Stimulated activated CD4-positive, alpha-beta T cell treated with anti-CD3 and anti-CD28 coated beads, Interleukin-1b, Interleukin-23, amount 100 ng/mL, for 4 hours (primary cell): ENCODE data around the gene UROS.

Experiments used
- DNase-seq, 2 donors: peaks; one replicate each; pipeline ENCODE4 v3.0.0-alpha.2; 2020; ENCODE audit warnings: low read depth in 2 of 2

The UROS gene

GRCh38 chr10:125788156-125789034 lies 34.7 kb downstream of the UROS start:
- no peak for DNase-seq

DNA sequence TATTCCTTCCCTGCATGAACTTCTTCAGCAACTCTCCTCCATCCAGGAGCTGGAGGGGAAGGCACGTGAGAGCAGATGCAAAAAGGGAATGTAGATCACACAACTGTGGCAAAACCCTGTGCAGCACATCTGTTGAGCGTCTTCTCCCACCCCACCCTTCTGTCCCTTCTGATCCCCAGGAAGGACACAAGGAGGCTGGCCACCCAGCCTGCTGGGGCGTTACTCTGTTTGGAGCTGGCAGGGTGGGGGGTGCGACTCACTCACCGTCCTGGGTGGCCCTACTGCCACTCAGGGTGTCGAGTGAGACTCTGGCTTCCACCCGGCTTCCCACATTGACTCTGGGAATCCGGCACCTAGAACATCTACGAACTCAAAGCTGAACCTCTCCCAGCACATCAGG lies 37.3 kb downstream of the UROS start:
- DNase-seq = no peak

DNA sequence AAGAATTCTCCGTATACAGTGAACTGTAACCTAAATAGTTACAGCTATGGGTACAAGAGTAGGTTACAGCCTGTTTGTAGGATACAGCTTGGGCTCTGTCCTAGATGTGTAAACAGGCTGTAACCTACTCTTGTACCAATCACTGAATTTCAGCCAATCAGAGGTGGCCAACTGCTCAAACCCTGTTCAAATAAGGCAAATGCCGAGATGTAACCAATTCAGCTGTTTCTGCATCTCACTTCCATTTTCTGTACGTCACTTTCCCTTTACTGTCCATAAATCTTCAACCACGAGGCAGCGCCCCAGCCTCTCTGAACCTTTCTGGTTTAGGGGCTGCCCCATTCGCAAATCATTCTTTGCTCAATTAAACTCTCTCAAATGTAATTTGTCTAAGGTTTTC lies 39.1 kb downstream of the UROS start:
- DNase-seq = no peak

GRCh38 chr10:125783408-125783807 lies 39.6 kb downstream of the UROS start:
- DNase-seq = no peak

- no peak for DNase-seq
These were observed 40.4 kb downstream of the UROS start for GRCh38 chr10:125782616-125783015.

- DNase-seq = no peak
These were observed 41.0 kb downstream of the UROS start for GRCh38 chr10:125782054-125782453.

DNA sequence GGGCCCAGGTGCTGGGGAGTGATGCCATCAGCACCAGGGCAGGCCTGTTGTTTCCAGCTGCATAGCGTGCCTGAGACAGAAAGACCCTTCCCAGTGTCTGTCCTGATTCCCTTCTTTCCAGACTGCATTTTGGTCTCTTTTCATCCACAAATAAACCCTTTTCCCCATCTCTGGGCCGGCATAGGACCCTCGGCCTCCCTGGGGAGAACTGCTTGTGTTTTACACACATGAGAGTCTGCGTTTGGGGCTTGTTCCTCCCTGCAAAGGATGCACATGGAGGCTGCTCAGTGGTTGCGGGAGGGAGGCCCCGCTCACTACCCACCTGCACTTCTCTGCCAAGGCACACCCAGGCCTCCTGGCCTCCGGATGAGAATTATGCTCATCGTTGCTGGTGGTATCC lies 41.7 kb downstream of the UROS start:
- DNase-seq = no peak

DNA sequence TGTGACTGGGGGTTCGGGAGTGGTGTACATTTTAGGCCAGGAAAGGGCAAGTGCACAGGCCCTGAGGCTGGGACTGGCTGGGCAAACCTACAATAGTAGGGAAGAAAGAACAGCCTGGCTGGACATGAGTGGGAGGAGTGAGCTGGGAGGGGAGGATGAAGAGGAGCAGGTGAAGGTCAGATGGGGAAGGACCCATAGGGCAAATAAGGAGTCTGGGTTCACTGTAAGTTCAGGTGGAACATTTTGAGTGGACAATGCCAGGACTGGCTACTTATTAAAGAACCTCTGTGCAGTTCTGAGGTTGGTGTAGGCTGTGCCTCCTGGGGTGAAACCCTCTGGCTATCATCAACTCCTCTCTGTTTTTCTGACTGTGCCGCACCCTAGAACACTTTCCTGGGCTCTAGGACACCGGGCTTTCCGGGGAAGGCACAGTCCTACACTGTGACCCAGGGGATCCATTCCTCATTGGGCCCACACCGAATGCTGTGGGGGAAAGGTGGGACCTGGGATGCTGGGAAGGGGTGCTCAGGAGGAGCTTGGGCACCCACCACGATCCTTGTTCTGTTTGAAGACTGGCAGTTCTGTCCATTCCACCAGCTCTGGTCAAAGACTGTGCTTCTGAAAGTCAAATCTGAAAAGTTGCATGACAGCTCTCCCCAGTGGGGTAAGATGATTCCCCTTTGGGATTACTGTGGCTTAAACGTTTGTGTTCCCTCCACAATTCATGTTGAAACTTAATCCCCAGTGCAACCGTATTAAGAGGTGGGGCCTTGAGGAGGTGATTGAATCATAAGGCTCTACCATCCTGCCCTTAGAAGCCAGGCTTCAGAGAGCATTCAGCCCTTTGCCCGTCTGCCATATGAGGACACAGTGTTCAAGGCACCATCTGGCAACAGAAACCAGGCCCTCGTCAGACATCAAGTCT lies 43.4 kb downstream of the UROS start:
- DNase-seq = no peak

DNA sequence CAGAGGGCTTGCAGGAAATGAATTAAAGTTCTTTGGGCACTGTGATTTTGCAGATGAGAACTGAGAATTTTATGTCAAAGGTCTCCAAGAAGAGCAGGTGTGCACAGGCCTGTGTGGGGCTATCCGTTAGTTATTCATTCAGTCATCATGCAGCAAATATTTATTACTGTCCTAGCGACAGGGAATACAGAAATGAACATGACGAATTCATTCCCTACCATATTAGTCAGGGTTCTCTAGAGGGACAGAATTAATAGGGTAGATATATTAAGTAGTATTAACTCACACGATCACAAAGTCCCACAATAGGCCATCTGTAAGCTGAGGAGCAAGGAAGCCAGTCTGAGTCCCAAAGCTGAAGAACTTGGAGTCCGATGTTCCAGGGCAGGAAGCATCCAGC lies 44.5 kb downstream of the UROS start:
- DNase-seq = no peak

DNA sequence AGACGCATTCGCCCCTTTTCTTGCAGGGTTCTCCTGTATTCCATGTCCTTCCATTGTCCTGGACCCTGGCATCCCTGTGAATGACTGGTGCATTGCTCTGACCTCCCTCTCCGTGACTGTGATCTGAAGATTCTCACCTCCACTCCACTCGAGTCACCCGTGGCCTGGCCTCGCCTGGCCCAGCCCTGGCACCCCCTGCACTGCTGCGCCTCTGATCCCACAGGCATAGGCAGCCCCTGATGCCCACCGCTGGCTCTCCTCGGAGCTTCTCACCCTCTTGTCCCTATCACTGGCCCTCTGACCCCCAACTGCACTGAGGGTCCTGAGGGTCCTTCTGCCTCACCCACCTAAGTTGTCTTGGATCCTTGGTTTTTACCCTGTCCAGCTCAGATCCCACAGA lies 45.3 kb downstream of the UROS start:
- DNase-seq = no peak

DNA sequence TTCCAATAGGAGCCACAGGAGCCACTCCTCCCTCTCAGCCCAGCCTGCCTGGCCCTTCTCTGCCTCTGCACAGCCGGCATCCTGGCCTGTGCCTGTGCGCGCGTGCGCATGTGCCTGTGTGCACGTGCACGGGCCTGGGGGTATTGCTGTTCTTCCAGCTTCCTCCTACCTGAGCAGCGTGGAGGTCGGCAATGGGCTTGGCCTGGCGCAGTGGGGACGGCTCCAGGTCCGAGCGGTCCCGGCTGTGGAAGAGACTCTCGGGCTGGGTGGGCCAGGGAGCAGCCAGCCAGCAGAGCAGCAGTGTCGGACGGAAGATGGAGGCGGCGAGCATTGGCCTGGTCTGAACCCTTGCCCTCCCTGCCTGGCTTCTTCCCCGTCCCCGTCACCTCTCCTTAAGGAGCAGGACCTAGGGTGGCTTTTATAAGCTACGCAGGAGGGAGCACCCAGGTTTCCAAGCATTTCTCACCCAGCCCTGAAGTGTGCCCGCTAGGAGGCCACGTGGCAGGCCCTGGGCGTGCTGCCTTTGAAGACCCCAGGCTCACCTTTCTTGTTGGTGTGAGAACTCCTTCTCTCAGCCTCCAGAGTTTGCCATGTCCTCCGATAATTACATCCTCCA lies 47.5 kb downstream of the UROS start, which contains the start of gene MMP21:
MMP21 (minus strand) TSS at position 331 of the 616 bp plus-strand sequence; CDS start at position 331, 0 bp downstream.
- no peak for DNase-seq

- no peak for DNase-seq
These were observed 48.4 kb downstream of the UROS start for GRCh38 chr10:125774581-125775191.

DNA sequence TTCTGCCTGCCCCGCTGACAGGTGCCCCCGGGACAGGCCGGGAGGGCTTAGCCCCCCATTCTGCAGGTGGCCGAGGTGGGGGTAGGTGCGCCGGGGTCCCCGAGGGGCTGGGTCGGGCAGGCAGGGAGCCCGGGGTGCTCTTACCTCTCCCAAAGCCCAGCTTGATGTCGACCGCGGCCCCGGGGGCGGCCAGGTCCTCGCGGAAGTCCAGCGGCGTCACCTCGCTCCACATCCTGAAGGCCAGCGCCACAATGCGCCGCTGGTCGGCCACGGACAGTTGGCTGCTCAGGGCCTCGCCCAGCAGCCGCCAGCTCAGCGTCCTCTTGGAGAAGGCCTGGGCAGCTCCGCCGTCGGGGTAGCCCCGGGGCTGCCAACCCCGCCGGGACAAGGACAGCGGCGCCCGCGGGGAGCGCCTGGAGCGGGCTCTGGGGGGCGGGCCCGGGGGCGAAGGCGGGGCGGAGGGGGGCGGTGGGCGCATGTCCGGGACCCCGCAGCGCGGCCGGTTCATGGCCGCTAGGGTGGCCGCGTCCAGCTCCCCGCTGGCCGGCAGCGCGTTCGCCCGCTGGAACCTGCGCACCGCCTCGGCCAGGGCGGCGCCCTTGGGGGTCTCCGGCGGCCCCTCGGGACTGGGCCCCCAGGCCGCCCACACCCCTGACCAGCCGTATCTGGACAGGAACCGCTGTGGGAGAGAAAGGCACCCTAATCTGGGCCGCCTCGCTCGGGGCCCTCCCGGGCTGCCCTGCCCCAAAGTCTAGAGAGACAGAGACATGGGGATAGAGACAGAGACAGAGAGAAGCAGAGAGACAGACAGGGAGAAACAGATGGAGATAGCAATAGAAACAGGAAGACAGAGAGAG lies 49.1 kb downstream of the UROS start:
- DNase-seq = no peak

- no peak for DNase-seq
These were observed 50.2 kb downstream of the UROS start for GRCh38 chr10:125772864-125773180.

DNA sequence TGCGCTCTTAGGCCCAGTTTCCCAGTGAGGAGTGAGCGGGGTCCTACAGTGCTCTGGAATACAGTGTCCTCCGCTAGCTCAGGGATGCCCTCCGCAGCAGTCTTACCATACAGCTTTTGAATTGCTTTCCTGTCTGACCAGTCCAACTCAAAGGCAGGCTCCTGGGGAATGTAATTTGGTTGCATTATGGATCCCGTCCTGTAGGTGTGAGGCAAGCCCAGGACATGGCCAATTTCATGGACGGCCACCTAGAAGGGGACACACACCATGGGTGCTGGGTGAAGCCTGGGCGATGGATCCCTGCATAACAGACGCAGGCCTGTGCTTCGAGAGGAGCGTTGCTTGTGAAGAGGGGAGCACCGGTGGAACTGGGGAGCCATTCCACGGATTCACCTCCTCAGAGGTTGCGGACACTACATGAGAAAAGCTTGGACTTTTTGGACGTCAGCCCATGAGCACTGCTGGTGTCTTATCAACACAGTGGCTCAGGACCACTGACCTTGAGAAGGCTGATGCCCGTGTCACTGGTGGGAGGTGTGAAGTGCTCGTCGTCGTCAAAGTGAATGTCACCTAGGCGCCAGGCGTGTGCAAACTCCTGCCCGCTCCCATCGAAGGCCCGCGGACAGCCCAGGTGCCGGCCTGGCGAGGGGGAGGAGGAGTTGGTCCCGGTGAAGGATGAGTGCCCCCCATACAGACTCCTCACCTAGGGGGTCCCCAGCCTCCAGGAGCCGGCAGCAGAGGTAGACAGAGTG lies 50.8 kb downstream of the UROS start:
- DNase-seq = no peak

DNA sequence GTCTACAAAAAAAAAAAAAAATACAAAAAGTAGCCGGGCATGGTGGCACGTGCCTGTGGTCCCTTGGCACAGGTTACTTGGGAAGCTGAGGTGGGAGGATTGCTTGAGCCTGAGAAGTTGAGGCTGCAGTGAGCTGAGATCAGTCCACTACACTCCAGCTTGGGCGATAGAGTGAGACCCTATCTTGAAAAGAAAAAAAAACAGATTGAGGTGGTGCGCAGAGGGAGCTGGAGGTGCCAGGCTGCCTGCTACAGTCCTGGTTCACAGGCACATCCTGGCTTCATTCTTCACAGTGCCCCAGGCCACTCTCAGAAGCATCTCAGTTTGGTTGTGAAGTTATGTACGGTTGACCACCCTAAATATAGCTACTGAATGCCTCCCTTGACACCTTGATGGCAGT lies 52.2 kb downstream of the UROS start:
- no peak for DNase-seq

- no peak for DNase-seq
These were observed 53.9 kb downstream of the UROS start for GRCh38 chr10:125769175-125769574.

DNA sequence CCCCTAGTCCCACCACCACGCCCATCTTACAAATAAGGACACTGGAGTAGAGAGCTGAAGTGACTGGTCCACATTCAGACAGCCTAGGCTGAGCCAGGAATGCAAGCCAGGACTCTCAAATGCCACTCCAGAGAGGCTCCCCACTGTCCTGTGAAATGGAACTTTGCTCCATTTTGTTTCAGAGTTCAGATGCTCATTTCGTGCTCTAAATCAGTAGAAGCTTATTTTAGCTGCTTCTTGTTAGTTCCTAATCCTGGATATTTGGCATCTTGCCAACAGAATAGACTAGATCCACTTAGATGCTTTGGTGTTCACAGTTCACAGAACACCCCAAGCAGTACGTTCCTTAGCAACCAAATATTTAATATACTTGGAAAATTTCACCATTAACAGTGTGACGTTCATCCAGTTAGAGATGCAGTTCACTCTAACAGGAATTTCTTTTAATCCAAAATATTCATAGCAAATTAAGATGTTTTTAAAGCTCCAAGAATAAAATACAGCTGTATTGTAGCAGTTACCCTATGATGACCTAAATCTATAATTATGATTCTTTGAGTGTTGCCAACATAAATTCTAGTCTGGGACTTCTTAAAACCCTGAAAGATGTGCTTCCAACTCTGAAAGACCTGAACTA lies 54.7 kb downstream of the UROS start:
- DNase-seq = no peak

- DNase-seq = no peak
These were observed 56.5 kb downstream of the UROS start for GRCh38 chr10:125766511-125766910.

GRCh38 chr10:125765835-125766234 lies 57.2 kb downstream of the UROS start:
- no peak for DNase-seq
